ENCODE data around the gene ALG3.

Gene ALG3

DNA sequence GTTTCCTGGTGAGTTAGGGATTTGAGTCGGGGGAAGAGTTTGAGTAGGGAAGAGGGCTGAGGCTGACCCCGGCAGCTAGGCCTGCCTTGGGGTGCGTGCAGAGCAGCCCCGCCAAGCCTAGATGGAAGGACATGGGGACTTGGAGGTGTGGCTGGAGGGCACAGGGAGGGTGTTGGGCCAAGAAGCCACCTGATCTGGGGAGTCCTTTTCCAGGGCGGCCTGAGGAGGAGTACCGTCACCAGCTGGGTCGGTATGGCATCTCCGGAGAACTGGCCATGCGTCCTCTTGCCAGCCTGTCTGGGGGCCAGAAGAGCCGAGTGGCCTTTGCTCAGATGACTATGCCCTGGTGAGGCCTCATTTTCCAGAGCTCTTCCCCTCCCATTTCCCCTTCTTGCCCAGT, 55.9 kb downstream of the ALG3 start:
- DNase-seq, result no peak

Measured in RPMI8226 (cell line).